GM12875 (cell line): ENCODE results near the gene PRR18.
A peak's percentile ranks its signal among the peaks of the same experiment; 100 is the strongest.
"Not testable (repeated sequence)": the region's sequence is repeated elsewhere in the genome, so short reads cannot be mapped to it uniquely, and the experiment has no call there.

Source experiments
- H3K4me3 ChIP-seq: one replicate; pipeline ENCODE4 v1.5.1; 2011; ENCODE audit warnings: low read depth, low read length, control low read depth
- CTCF ChIP-seq: IDR thresholded peaks from 2 replicates; pipeline ENCODE4 v1.5.1; 2011; ENCODE audit warnings: low read depth, mild to moderate bottlenecking, control low read depth, inconsistent platforms, low read length, moderate library complexity, borderline replicate concordance; ENCODE audit not compliant: insufficient read depth

PRR18 gene

DNA sequence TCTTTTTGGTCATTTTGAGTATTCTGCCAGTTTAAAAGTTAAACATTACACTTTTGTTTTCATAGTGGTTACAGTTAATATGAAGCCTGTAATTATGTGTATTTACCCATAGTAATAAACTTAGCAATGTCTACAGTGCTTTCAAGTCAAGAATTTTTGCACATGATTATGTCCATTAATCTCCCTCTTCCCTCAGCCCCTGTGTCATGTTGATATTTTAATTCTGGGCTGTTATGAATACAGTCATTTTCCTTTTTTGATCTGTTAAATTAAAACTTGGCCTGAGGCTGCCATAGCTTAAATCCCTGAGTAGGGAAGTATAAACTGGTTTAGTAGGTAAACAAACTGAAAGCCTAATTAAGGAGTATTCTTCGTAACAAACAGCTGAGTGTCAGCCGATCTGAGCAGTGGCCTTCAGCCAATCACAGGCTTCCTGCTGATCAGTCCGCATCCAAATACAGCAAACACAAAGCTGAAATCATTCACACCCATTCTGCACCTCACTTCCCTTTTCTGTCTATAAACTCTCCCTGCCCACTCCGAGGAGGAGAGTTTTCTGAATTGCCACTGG, 43.6 kb upstream of the PRR18 start:
- TF ChIP-seq CTCF, result no peak
- no peak overlapping the region for H3K4me3 ChIP-seq

- no peak for TF ChIP-seq CTCF
- H3K4me3 ChIP-seq, result no peak overlapping the region
Observed at GRCh38 chr6:166348305-166348949, 40.2 kb upstream of the PRR18 start.

GRCh38 chr6:166346965-166347364, 38.8 kb upstream of the PRR18 start:
- no peak overlapping the region for H3K4me3 ChIP-seq
- no peak for TF ChIP-seq CTCF

DNA sequence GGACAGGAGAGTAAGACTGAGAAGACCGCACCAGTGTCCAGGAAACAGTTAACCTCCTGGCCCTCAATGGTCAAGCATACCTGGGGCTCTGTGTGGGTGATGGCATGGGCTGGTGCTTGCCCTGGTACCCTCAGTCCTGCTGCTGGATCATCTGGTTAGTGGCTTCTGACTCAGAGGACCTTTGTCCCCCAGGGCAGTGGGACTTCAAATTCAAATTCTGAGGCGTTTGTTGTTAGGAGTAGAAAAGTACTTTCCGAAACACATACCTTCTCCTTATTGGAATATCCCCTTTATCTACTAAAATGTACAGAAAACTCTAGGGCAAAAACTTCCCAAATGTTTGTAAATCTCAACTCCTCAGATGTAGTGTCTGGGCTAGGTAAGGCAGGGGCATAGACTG, 38.3 kb upstream of the PRR18 start:
- no peak for TF ChIP-seq CTCF
- H3K4me3 ChIP-seq, result no peak overlapping the region

DNA sequence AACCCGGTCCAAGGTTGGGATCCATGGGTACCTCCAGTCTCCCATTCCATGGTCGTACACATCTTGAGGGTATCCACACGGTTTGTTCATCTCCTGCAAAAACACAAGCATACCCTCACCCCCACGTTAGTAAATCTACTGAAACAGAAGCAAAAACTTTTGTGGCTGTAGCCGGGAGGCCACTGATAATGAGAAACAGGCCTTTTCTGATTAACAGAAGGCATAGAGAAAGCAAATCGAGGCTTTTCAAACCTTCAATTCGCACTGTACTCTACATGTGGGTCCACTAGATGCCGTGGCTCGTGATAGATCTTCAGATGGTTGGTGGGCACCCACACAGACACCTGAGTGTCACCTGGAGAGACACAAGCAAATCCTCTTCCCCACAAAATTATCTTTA, 37.5 kb upstream of the PRR18 start:
- not testable (repeated sequence) for H3K4me3 ChIP-seq

DNA sequence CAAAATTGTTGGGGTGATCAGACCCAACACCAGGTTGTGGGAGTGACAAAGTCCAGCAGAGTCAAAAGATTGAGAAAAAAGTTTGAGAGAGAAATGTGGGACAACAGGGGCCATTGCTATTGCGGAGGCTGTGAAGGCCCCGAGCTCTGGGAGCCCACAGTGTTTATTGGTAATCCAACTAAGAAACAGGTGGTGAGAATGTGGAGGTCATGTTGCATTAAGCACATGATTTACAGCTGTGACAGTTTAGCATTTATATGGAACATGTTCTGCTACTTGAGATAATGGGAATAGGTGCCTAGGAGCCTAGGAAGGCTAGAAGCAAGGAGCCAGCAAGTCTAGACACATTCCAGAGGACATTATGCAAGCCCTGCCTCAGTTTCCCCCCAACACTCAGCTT, 36.7 kb upstream of the PRR18 start:
- H3K4me3 ChIP-seq, result not testable (repeated sequence)

- TF ChIP-seq CTCF, result no peak
- H3K4me3 ChIP-seq, result no peak overlapping the region
Observed at GRCh38 chr6:166344240-166344639, 36.0 kb upstream of the PRR18 start.

GRCh38 chr6:166343150-166343487, 34.9 kb upstream of the PRR18 start:
- no peak for TF ChIP-seq CTCF

More at GRCh38 chr6:166343150-166343487, 34.9 kb upstream of the PRR18 start:
- H3K4me3 ChIP-seq, result peak overlapping the region; percentile 78
